Vagina (tissue), 2 donors: Measurements from ENCODE around the gene SLC51A. TPM values are rescaled to one million over a fixed set of nuclear protein-coding genes. Genes with fewer than 3 reads are reported as not detected.

Experiments used
- DNase-seq, 2 donors: peaks; one replicate each; pipeline ENCODE4 v3.0.0-alpha.2; 2017; ENCODE audit errors: extremely low spot score in 2 of 2
- H3K27ac ChIP-seq: fragments of 200-600 bp; sonication (generic); one replicate; pipeline ENCODE4 v1.5.1; 2019
- H3K27me3 ChIP-seq: fragments of 200-600 bp; sonication (generic); one replicate; pipeline ENCODE4 v1.5.1; 2019
- H3K36me3 ChIP-seq, 2 donors: fragments of 200-600 bp; sonication (generic); one replicate each; pipeline ENCODE4 v1.5.1; 2017 to 2019
- H3K4me1 ChIP-seq: fragments of 200-600 bp; sonication (generic); one replicate; pipeline ENCODE4 v1.5.1; 2019
- H3K4me3 ChIP-seq, 2 donors: fragments of 200-600 bp; sonication (generic); 1 replicate in 1 of 2; 2 replicates in 1 of 2; pipeline ENCODE4 v1.5.1; 2016 to 2019
- H3K9me3 ChIP-seq: fragments of 200-600 bp; sonication (generic); one replicate; pipeline ENCODE4 v1.5.1; 2019
- POLR2A ChIP-seq, 2 donors: fragments of 450-650 bp; IDR thresholded peaks; one replicate each; pipeline ENCODE4 v1.6.1; 2017; ENCODE audit warnings: antibody characterized with exemption in 2 of 2, mild to moderate bottlenecking in 2 of 2, moderate library complexity in 2 of 2
- POLR2AphosphoS5 ChIP-seq, 2 donors: sonication (generic); formaldehyde crosslinking; IDR thresholded peaks; one replicate each; pipeline ENCODE4 v1.9.0; 2017; ENCODE audit warnings: antibody characterized with exemption in 2 of 2, mild to moderate bottlenecking in 2 of 2, low read depth in 1 of 2; ENCODE audit not compliant: insufficient read depth in 1 of 2
- intact Hi-C: fragments of 100-400 bp; cut with DNase I; formaldehyde crosslinking; loops from one replicate; pipeline ENCODE4 v1.15.1; 2023
- total RNA-seq: library from RNA; depleted of rRNA; stranded (reverse); fragments of >200 nt; gene quantifications from one replicate; pipeline ENCODE4 v1.2.3, GENCODE V29; 2016
- TF ChIP-seq, protein P1 (sequence below), 3 experiments: fragments of 450-650 bp in 2 of 3; fragments of 200-600 bp in 1 of 3; sonication (generic) in 1 of 3; IDR thresholded peaks; one replicate each; pipeline ENCODE4 v1.5.1; 2017 to 2019; ENCODE audit warnings: antibody characterized with exemption in 3 of 3, mild to moderate bottlenecking in 2 of 3, moderate library complexity in 2 of 3

Gene SLC51A
- total RNA-seq, 1 donor from 2014 or later = 1.2 TPM

DNA sequence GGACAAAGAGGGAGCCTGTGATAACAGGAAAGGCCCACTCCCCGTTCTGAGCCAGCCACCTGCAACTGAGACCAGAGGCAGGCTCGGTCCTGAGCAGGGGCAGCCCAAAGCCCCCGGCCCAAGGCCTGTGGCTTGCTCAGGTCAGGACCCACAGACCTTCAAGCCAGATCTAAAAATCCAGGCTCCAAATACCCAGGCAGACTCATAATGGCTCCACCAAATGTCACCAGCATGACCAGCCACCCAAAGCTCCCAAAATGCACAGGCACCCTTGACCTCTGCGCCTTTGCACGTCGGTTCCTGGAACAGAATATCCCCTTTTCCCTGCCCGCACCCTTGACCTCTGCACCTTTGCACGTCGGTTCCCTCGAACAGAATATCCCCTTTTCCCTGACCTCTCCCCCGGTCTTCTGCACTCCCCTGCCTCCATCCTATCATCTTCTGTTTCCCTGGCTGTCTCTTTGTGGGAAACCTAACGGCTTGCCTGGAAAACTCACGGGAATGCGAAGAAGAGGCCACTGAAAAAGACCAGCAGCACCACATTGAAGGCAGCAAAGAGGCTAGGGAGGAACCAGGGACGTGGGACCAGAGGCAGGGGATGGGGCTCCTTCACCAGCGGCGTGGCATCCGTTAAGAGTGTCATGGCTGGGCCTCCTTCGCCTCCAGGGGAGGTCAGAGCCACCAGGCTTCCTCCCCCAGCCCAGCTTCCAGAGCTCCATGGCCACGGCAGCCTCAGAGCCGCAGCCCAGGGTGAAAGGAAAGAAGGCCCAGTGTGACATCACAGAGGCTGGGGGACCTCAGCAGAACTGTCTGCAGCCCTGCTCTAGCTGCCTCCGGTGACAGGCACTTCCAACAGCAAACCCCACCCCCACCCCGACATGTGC lies 5.4 kb upstream of the SLC51A start, which contains the start of gene ZDHHC19:
Gene ZDHHC19 (minus strand): TSS at position 728 of the 884 bp plus-strand sequence. CDS start 85 bp downstream, at position 643.
- Histone ChIP-seq H3K9me3 (no peaks in the 10 kb centered on the region), H3K4me1 (peaks cover 5% of the 10 kb centered on the region), H3K36me3 (no peaks in the 10 kb centered on the region), H3K27ac (no peak within 1 kb of the TSS), H3K4me3 (no peak within 1 kb of the TSS), H3K27me3 (no peaks in the 10 kb centered on the region)
- peak in 1 of 2 donors; percentile 81 for DNase-seq
- intact Hi-C loops = no loop called here
- TF ChIP-seq POLR2AphosphoS5 (IDR thresholded peaks at IDR 0.05; ENCODE audit: insufficient read depth in 1 of 2, low read depth in 1 of 2) (no peak), POLR2A (IDR thresholded peaks at IDR 0.05) (no peak)
- TF ChIP-seq, protein P1, sequence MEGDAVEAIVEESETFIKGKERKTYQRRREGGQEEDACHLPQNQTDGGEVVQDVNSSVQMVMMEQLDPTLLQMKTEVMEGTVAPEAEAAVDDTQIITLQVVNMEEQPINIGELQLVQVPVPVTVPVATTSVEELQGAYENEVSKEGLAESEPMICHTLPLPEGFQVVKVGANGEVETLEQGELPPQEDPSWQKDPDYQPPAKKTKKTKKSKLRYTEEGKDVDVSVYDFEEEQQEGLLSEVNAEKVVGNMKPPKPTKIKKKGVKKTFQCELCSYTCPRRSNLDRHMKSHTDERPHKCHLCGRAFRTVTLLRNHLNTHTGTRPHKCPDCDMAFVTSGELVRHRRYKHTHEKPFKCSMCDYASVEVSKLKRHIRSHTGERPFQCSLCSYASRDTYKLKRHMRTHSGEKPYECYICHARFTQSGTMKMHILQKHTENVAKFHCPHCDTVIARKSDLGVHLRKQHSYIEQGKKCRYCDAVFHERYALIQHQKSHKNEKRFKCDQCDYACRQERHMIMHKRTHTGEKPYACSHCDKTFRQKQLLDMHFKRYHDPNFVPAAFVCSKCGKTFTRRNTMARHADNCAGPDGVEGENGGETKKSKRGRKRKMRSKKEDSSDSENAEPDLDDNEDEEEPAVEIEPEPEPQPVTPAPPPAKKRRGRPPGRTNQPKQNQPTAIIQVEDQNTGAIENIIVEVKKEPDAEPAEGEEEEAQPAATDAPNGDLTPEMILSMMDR (IDR thresholded peaks at IDR 0.05) = no peak

DNA sequence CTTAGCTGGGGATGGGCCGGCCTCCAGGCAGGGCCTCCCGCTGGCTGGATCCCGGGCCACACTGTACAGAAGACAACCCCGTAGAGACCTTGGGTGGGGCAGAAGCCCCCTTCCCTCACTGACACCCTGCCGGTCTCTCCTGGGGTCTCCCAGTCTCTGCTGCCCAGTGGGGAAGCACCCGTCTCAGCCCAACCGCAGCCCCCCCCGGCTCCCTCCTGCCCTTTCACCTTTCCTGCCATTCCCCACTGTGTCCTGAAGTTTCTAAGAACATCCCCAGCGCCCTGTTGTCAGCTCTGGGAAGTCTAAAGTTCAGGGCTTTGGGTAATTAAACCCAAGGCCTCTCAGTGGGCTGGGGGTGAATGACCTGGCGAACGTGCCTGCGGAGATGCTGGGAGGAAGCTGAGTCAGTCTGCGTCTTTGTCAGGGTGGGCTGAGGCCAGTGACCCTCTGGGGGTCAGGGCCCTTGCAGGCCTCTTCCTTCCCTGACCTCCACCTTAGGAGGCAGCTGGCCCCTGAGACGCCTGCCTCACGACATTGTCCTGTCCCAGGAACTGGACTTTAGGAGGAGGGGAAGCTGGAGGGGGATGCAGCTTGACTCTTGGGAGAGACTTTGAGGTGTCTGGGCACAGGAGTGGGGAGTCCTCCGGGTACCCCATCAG lies 1.4 kb upstream of the SLC51A start:
- no peaks in the 10 kb centered on the region for H3K4me1 ChIP-seq
- no peak overlapping the region for H3K4me3 ChIP-seq
- H3K36me3 ChIP-seq = no peaks in the 10 kb centered on the region
- no peak overlapping the region for H3K27ac ChIP-seq
- DNase-seq = peak in 1 of 2 donors; percentile 95
- no peaks in the 10 kb centered on the region for H3K27me3 ChIP-seq
- TF ChIP-seq POLR2A (IDR thresholded peaks at IDR 0.05) = no peak
- TF ChIP-seq, protein P1 (IDR thresholded peaks at IDR 0.05) = no peak
- TF ChIP-seq POLR2AphosphoS5 (IDR thresholded peaks at IDR 0.05; ENCODE audit: insufficient read depth in 1 of 2, low read depth in 1 of 2) = no peak
- intact Hi-C loops = no loop called here
- no peaks in the 10 kb centered on the region for H3K9me3 ChIP-seq

DNA sequence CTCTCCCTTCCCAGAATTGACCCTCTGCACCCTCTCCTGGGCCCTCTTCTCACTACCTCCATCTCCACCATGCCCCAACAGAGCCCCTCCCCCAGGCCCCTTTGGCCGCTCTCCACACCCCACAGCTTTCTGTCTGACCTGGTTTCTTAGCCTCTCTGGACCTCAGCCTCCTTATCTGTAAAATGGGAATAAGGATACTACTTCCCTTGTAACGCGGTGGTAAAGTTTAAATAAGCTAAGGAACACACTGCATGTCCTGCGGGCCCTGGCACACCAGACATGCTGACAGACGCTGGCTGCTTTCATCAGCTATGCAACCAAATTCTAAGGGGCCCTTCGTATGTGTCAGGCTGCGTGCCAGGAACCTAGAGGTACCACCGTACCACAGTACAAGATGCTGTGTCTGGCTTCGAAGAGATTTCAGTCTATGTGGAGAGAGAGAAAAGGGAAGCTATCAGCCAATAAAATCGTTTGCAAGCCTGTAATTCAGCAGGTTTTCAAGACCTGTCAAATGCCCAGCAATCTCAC lies 777 bp upstream of the SLC51A start:
- no peak overlapping the region for H3K27ac ChIP-seq
- no peaks in the 10 kb centered on the region for H3K27me3 ChIP-seq
- no peak for DNase-seq
- H3K36me3 ChIP-seq = no peaks in the 10 kb centered on the region
- no peaks in the 10 kb centered on the region for H3K4me1 ChIP-seq
- no peaks in the 10 kb centered on the region for H3K9me3 ChIP-seq
- TF ChIP-seq, protein P1 (IDR thresholded peaks at IDR 0.05) = no peak
- no peak for TF ChIP-seq POLR2A (IDR thresholded peaks at IDR 0.05)
- no peak for TF ChIP-seq POLR2AphosphoS5 (IDR thresholded peaks at IDR 0.05; ENCODE audit: insufficient read depth in 1 of 2, low read depth in 1 of 2)
- intact Hi-C loops = no loop called here
- H3K4me3 ChIP-seq = no peak overlapping the region

DNA sequence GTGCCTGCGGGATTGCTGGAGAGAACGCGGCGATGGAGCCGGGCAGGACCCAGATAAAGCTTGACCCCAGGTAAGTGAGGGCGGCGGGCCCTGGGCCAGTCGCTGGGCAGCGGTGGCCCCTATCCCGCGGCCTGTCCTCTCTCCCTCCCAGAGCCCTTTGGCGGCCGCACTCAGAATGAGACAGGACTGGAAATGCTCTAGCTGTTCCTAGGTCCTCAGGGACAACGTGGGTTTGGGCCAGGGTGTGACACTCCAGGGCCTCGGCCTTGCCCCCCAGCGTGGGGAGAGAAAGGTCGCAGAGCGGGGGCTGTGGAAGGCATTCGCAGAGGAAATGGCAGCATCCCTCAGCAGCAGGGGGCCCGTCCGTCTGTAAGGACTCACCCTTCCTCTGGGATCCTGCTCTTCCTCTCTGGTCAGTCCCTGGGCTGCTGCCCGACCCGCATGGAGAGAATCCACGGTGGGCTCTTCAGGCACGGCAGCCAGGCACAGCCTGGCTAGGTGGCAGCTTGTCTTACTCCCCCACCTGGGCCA lies 412 bp downstream of the SLC51A start:
- no peak for DNase-seq

More for the DNA sequence above, 412 bp downstream of the SLC51A start:
- Histone ChIP-seq H3K4me1 (no peaks in the 10 kb centered on the region), H3K9me3 (no peaks in the 10 kb centered on the region), H3K36me3 (no peaks in the 10 kb centered on the region), H3K4me3 (no peak overlapping the region), H3K27ac (no peak overlapping the region), H3K27me3 (no peaks in the 10 kb centered on the region)
- no peak for TF ChIP-seq POLR2AphosphoS5 (IDR thresholded peaks at IDR 0.05; ENCODE audit: insufficient read depth in 1 of 2, low read depth in 1 of 2)
- TF ChIP-seq POLR2A (IDR thresholded peaks at IDR 0.05) = no peak
- TF ChIP-seq, protein P1 (IDR thresholded peaks at IDR 0.05) = no peak
- intact Hi-C loops = no loop called here
